SK-N-SH (cell line): ENCODE measurements around the gene WNK4. TPM values are rescaled to one million over a fixed set of nuclear protein-coding genes. Genes with fewer than 3 reads are reported as not detected.

ENCODE experiments used
- CTCF ChIA-PET: fragments of 300-600, 350-600 bp; formaldehyde crosslinking; extraction: SDS; loops from one replicate; lab custom pipeline; 2021; lab: Yijun Ruan, JAX
- POLR2A ChIA-PET: fragments of 350-600 bp; sonication (Branson Sonifier 250); formaldehyde crosslinking; extraction: SDS; loops from one replicate; lab custom pipeline; 2020; ENCODE audit warnings: antibody characterized with exemption, inconsistent platforms; lab: Yijun Ruan, JAX
- DNase-seq: peaks from one replicate; pipeline ENCODE4 v3.0.0; 2012
- H2AFZ ChIP-seq: fragments of 200-600 bp; sonication (generic); 2 replicates; pipeline ENCODE4 v1.8.1; 2016; ENCODE audit warnings: antibody characterized with exemption, mild to moderate bottlenecking, low read depth
- H3F3A ChIP-seq: fragments of 200-600 bp; sonication (generic); replicated peaks from 2 replicates; pipeline ENCODE3; 2016; ENCODE audit warnings: antibody characterized with exemption, mild to moderate bottlenecking; ENCODE audit not compliant: insufficient read depth
- H3K27ac ChIP-seq, 2 experiments: fragments of 200-500 bp in 1 of 2; fragments of 200-600 bp in 1 of 2; sonication (Bioruptor generic) in 1 of 2; sonication (generic), shearing (Covaris generic) in 1 of 2; 2 replicates each; pipeline versions ENCODE4 v1.5.1 to v1.6.1; 2014 to 2016; ENCODE audit warnings: low read depth in 2 of 2, inconsistent platforms in 1 of 2, low read length in 1 of 2, mild to moderate bottlenecking in 1 of 2, mixed read lengths in 1 of 2
- H3K27me3 ChIP-seq: fragments of 200-600 bp; sonication (generic), shearing (Covaris generic); 2 replicates; pipeline ENCODE4 v1.6.1; 2016; ENCODE audit warnings: mixed run types; ENCODE audit not compliant: insufficient read depth
- H3K36me3 ChIP-seq, 2 experiments: fragments of 200-500 bp in 1 of 2; fragments of 200-600 bp in 1 of 2; sonication (Bioruptor generic) in 1 of 2; sonication (generic) in 1 of 2; replicated peaks in 1 of 2; 2 replicates each; pipeline versions ENCODE3 to v1.5.1; 2014 to 2016; ENCODE audit warnings: low read length in 1 of 2, mild to moderate bottlenecking in 1 of 2; ENCODE audit not compliant: insufficient read depth in 2 of 2, control insufficient read depth in 1 of 2
- H3K4me1 ChIP-seq, 2 experiments: fragments of 200-500 bp in 1 of 2; fragments of 200-600 bp in 1 of 2; sonication (Bioruptor generic) in 1 of 2; sonication (generic), shearing (Covaris generic) in 1 of 2; 2 replicates each; pipeline versions ENCODE4 v1.5.1 to v1.6.1; 2014 to 2016; ENCODE audit warnings: low read depth in 1 of 2, low read length in 1 of 2, mixed run types in 1 of 2; ENCODE audit not compliant: insufficient read depth in 2 of 2, control insufficient read depth in 1 of 2
- H3K4me2 ChIP-seq: fragments of 200-600 bp; sonication (generic), shearing (Covaris generic); 2 replicates; pipeline ENCODE4 v1.6.1; 2017; ENCODE audit warnings: mixed run types
- H3K4me3 ChIP-seq, 2 experiments: fragments of 200-500 bp in 1 of 2; fragments of 200-600 bp in 1 of 2; sonication (Bioruptor generic) in 1 of 2; sonication (generic), shearing (Covaris generic) in 1 of 2; 2 replicates each; pipeline versions ENCODE4 v1.5.1 to v1.8.1; 2014 to 2016; ENCODE audit warnings: low read depth in 2 of 2, inconsistent platforms in 1 of 2, low read length in 1 of 2, mild to moderate bottlenecking in 1 of 2, mixed read lengths in 1 of 2, moderate library complexity in 1 of 2
- H3K79me2 ChIP-seq: fragments of 200-600 bp; sonication (generic); 2 replicates; pipeline ENCODE4 v1.8.1; 2017; ENCODE audit warnings: mild to moderate bottlenecking; ENCODE audit not compliant: insufficient read depth
- H3K9ac ChIP-seq: fragments of 200-600 bp; sonication (generic); 2 replicates; pipeline ENCODE4 v1.6.1; 2017; ENCODE audit warnings: mixed run types
- H3K9me2 ChIP-seq: fragments of 200-600 bp; sonication (generic); 2 replicates; pipeline ENCODE4 v1.6.1; 2017; ENCODE audit warnings: mixed run types
- H3K9me3 ChIP-seq: fragments of 200-600 bp; sonication (generic); 2 replicates; pipeline ENCODE4 v1.6.1; 2017; ENCODE audit warnings: mixed run types, mild to moderate bottlenecking, moderate library complexity
- H4K20me1 ChIP-seq: fragments of 200-600 bp; sonication (generic); 2 replicates; pipeline ENCODE4 v1.6.1; 2017; ENCODE audit warnings: mild to moderate bottlenecking, mixed run types; ENCODE audit not compliant: insufficient read depth
- CTCF ChIP-seq: fragments of 200-600 bp; sonication (generic); IDR thresholded peaks from 2 replicates; pipeline ENCODE4 v1.6.1; 2017; ENCODE audit warnings: antibody characterized with exemption, mild to moderate bottlenecking, moderate library complexity
- MAX ChIP-seq: IDR thresholded peaks from 2 replicates; pipeline ENCODE4 v1.4.0; 2012; ENCODE audit warnings: low read depth
- MXI1 ChIP-seq: IDR thresholded peaks from 2 replicates; pipeline ENCODE4 v1.6.1; 2012; ENCODE audit warnings: mild to moderate bottlenecking, low read depth, low read length, improper control_type of control experiment
- NFIC ChIP-seq: IDR thresholded peaks from 2 replicates; pipeline ENCODE4 v1.4.0; 2012; ENCODE audit warnings: borderline replicate concordance
- TEAD4 ChIP-seq: IDR thresholded peaks from 2 replicates; pipeline ENCODE4 v1.4.0; 2012; ENCODE audit warnings: mild to moderate bottlenecking, borderline replicate concordance; ENCODE audit not compliant: insufficient read depth
- WGBS: methylation state at CpG from one replicate; pipeline ENCODE4 v1.1.6; 2017; ENCODE audit warnings: low lambda C conversion rate; 5-methylcytosine and 5-hydroxymethylcytosine counted together
- polyA plus RNA-seq, 3 experiments: library from polyadenylated mRNA; depleted of rRNA; stranded (reverse); fragments of >200 nt; gene quantifications; 2 replicates each; pipeline ENCODE4 v1.2.3, GENCODE V29; 2012
- TF ChIP-seq, protein P1 (sequence below): fragments of 150-350 bp; IDR thresholded peaks from 2 replicates; pipeline ENCODE4 v1.6.1; 2017; ENCODE audit warnings: antibody characterized with exemption, low read length, low read depth, borderline replicate concordance

Gene WNK4
- polyA plus RNA-seq, 1 of the 3 experiments (the other 2 are of a cell fraction) = 12.5 TPM

GRCh38 chr17:42743595-42744282 lies 36.7 kb upstream of the WNK4 start:
- peak; percentile 42 for DNase-seq
- TF ChIP-seq CTCF (peak; percentile 43), TEAD4 (no peak)
- TF ChIP-seq, protein P1, sequence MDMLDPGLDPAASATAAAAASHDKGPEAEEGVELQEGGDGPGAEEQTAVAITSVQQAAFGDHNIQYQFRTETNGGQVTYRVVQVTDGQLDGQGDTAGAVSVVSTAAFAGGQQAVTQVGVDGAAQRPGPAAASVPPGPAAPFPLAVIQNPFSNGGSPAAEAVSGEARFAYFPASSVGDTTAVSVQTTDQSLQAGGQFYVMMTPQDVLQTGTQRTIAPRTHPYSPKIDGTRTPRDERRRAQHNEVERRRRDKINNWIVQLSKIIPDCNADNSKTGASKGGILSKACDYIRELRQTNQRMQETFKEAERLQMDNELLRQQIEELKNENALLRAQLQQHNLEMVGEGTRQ = no peak
- Histone ChIP-seq H3K27ac (peak overlapping the region; percentile 81 to 88; a peak in 3 of 4 replicates), H3K4me3 (peak overlapping the region; percentile 60 to 70), H3F3A (no peaks in the 10 kb centered on the region), H3K4me2 (peak overlapping the region; percentile 84), H3K79me2 (peaks cover 47% of the 10 kb centered on the region), H3K36me3 (no peaks in the 10 kb centered on the region), H4K20me1 (no peaks in the 10 kb centered on the region), H3K27me3 (no peaks in the 10 kb centered on the region), H3K4me1 (peaks cover 0 to 11% of the 10 kb centered on the region in 2 experiments; a peak in 1 of 4 replicates), H2AFZ (peak overlapping the region; percentile 73), H3K9me3 (no peaks in the 10 kb centered on the region), H3K9me2 (no peaks in the 10 kb centered on the region), H3K9ac (peak overlapping the region; percentile 89)
- WGBS = 72% methylated on average over 10 of the region's 10 CpGs
- ChIA-PET CTCF (interaction anchor here (0.9 to 2.7 kb wide), 5 partner anchors 17 to 165 kb away, joined by 3 to 10 read pairs (median 4); partner anchors contain the start of gene RAMP2), POLR2A (no interaction called here)

- DNase-seq = no peak
- peak overlapping the region; percentile 89 for H3K9ac ChIP-seq
- H3K27me3 ChIP-seq = no peaks in the 10 kb centered on the region
- peaks cover 47% of the 10 kb centered on the region for H3K79me2 ChIP-seq
- peak overlapping the region; percentile 81 to 88 for H3K27ac ChIP-seq
- H3F3A ChIP-seq = no peaks in the 10 kb centered on the region
- POLR2A ChIA-PET = no interaction called here
- H3K36me3 ChIP-seq = no peaks in the 10 kb centered on the region
- H3K4me1 ChIP-seq = peaks cover 0 to 11% of the 10 kb centered on the region in 2 experiments; a peak in 1 of 4 replicates
- peak overlapping the region; percentile 84 for H3K4me2 ChIP-seq
- H3K9me2 ChIP-seq = no peaks in the 10 kb centered on the region
- peak overlapping the region; percentile 73 for H2AFZ ChIP-seq
- H4K20me1 ChIP-seq = no peaks in the 10 kb centered on the region
- CTCF ChIA-PET = interaction anchor here (1.0 to 2.7 kb wide), 3 partner anchors 17 to 19 kb away, joined by 3 to 10 read pairs (median 7); partner anchors contain the start of gene RAMP2
- H3K4me3 ChIP-seq = peak overlapping the region; percentile 60 to 70
- 2% methylated on average over 18 of the region's 32 CpGs for WGBS
- no peaks in the 10 kb centered on the region for H3K9me3 ChIP-seq
- TF ChIP-seq MXI1 (peak; percentile 70; the same call in 1 of the 2 replicates), NFIC (no peak), MAX (peak; percentile 86)
Measured at GRCh38 chr17:42744283-42744805, 36.1 kb upstream of the WNK4 start.
